Neural progenitor cell (in vitro differentiated cells): ENCODE data around the gene NGF. TPM values are rescaled to one million over a fixed set of nuclear protein-coding genes. Genes with fewer than 3 reads are reported as not detected.

Experiments
- DNase-seq: peaks from one replicate; pipeline ENCODE4 v3.0.0-alpha.2; 2016; ENCODE audit warnings: low spot score
- H2AFZ ChIP-seq: fragments of 200-600 bp; sonication (generic); replicated peaks from 2 replicates; pipeline ENCODE4 v1.6.1; 2016; ENCODE audit warnings: antibody characterized with exemption
- H3F3A ChIP-seq: fragments of 200-600 bp; sonication (generic); 2 replicates; pipeline ENCODE4 v1.6.1; 2016; ENCODE audit warnings: antibody characterized with exemption, low read depth
- H3K27ac ChIP-seq: fragments of 200-600 bp; sonication (generic); 2 replicates; pipeline ENCODE4 v1.5.1; 2016; ENCODE audit warnings: mild to moderate bottlenecking
- H3K27me3 ChIP-seq: fragments of 200-600 bp; sonication (generic); 2 replicates; pipeline ENCODE4 v1.6.1; 2016; ENCODE audit warnings: mild to moderate bottlenecking, moderate library complexity
- H3K36me3 ChIP-seq: fragments of 200-600 bp; sonication (generic); 2 replicates; pipeline ENCODE4 v1.5.1; 2016
- H3K4me1 ChIP-seq: fragments of 200-600 bp; sonication (generic); 2 replicates; pipeline ENCODE4 v1.6.1; 2016; ENCODE audit warnings: mixed run types
- H3K4me2 ChIP-seq: fragments of 200-600 bp; sonication (generic); 2 replicates; pipeline ENCODE4 v1.6.1; 2016
- H3K4me3 ChIP-seq: fragments of 200-600 bp; sonication (generic); 2 replicates; pipeline ENCODE4 v1.5.1; 2016
- H3K79me2 ChIP-seq: fragments of 200-600 bp; sonication (generic); 2 replicates; pipeline ENCODE4 v1.6.1; 2016; ENCODE audit warnings: low read depth
- H3K9ac ChIP-seq: fragments of 200-600 bp; sonication (generic); 2 replicates; pipeline ENCODE4 v1.6.1; 2016
- H3K9me3 ChIP-seq: fragments of 200-600 bp; sonication (generic); 2 replicates; pipeline ENCODE4 v1.5.1; 2016; ENCODE audit warnings: low read depth
- H4K20me1 ChIP-seq: fragments of 200-600 bp; sonication (generic); 2 replicates; pipeline ENCODE4 v1.6.1; 2016; ENCODE audit warnings: low read depth
- H3K27ac Mint-ChIP-seq: 3 replicates; pipeline ENCODE4 v1.8.0; 2021; ENCODE audit warnings: mixed read lengths
- H3K27me3 Mint-ChIP-seq: 2 replicates; pipeline ENCODE4 v1.8.0; 2022; ENCODE audit warnings: low read depth, mild to moderate bottlenecking, inconsistent platforms, moderate library complexity, mixed read lengths; ENCODE audit not compliant: insufficient read depth
- H3K36me3 Mint-ChIP-seq: 3 replicates; pipeline ENCODE4 v1.8.0; 2021; ENCODE audit warnings: mixed read lengths
- H3K4me1 Mint-ChIP-seq: 3 replicates; pipeline ENCODE4 v1.8.0; 2021; ENCODE audit warnings: mixed read lengths
- H3K4me3 Mint-ChIP-seq: 3 replicates; pipeline ENCODE4 v1.8.0; 2021; ENCODE audit warnings: mild to moderate bottlenecking, moderate library complexity, mixed read lengths
- H3K9me3 Mint-ChIP-seq: 3 replicates; pipeline ENCODE4 v1.8.0; 2020; ENCODE audit warnings: mixed read lengths
- CTCF ChIP-seq: fragments of 200-600 bp; sonication (generic); IDR thresholded peaks from 2 replicates; pipeline ENCODE4 v1.5.1; 2017; ENCODE audit warnings: antibody characterized with exemption, mild to moderate bottlenecking
- EZH2 ChIP-seq: fragments of 200-600 bp; sonication (generic); IDR thresholded peaks from 2 replicates; pipeline ENCODE4 v1.6.1; 2017; ENCODE audit warnings: antibody characterized with exemption, mild to moderate bottlenecking, moderate library complexity
- EZH2phosphoT487 ChIP-seq: fragments of 200-600 bp; sonication (generic); IDR thresholded peaks from 2 replicates; pipeline ENCODE4 v1.6.1; 2017; ENCODE audit warnings: antibody characterized with exemption
- total RNA-seq: library from RNA; depleted of rRNA; stranded (reverse); fragments of >200 nt; gene quantifications from 2 replicates; pipeline ENCODE4 v1.2.3, GENCODE V29; 2015; ENCODE audit warnings: low replicate concordance

NGF gene
- total RNA-seq, 1 donor from 2014 or later, result not detected

GRCh38 chr1:115293006-115293405 lies 45.0 kb downstream of the NGF start:
- Histone ChIP-seq H3K36me3 (no peaks in the 10 kb centered on the region), H3K79me2 (no peaks in the 10 kb centered on the region), H3K9ac (no peak overlapping the region), H4K20me1 (no peaks in the 10 kb centered on the region), H3K4me1 (peaks cover 20% of the 10 kb centered on the region), H3F3A (peaks cover 8% of the 10 kb centered on the region), H3K4me2 (no peak overlapping the region), H3K27ac (no peak overlapping the region), H3K9me3 (no peaks in the 10 kb centered on the region), H2AFZ (no peak overlapping the region), H3K4me3 (no peak overlapping the region), H3K27me3 (no peaks in the 10 kb centered on the region)
- H3K4me3 Mint-ChIP-seq, result no peak overlapping the region
- no peak overlapping the region for H3K27ac Mint-ChIP-seq
- peaks cover 4% of the 10 kb centered on the region for H3K36me3 Mint-ChIP-seq
- peaks cover 7% of the 10 kb centered on the region for H3K9me3 Mint-ChIP-seq
- peaks cover 9% of the 10 kb centered on the region for H3K27me3 Mint-ChIP-seq
- DNase-seq, result no peak
- peaks cover 23% of the 10 kb centered on the region for H3K4me1 Mint-ChIP-seq
- TF ChIP-seq CTCF (no peak), EZH2 (no peak), EZH2phosphoT487 (no peak)

GRCh38 chr1:115291741-115292140 lies 46.3 kb downstream of the NGF start:
- Histone ChIP-seq H3K4me1 (peaks cover 16% of the 10 kb centered on the region), H3K27me3 (no peaks in the 10 kb centered on the region), H3K9ac (no peak overlapping the region), H3K4me2 (no peak overlapping the region), H3F3A (peaks cover 8% of the 10 kb centered on the region), H4K20me1 (no peaks in the 10 kb centered on the region), H3K27ac (no peak overlapping the region), H3K36me3 (no peaks in the 10 kb centered on the region), H3K9me3 (no peaks in the 10 kb centered on the region), H3K4me3 (no peak overlapping the region), H3K79me2 (no peaks in the 10 kb centered on the region), H2AFZ (no peak overlapping the region)
- Mint-ChIP-seq H3K36me3 (peaks cover 4% of the 10 kb centered on the region), H3K27ac (no peak overlapping the region), H3K4me3 (no peak overlapping the region), H3K27me3 (peaks cover 9% of the 10 kb centered on the region), H3K4me1 (peaks cover 28% of the 10 kb centered on the region), H3K9me3 (peaks cover 9% of the 10 kb centered on the region)
- TF ChIP-seq EZH2, result no peak
- TF ChIP-seq EZH2phosphoT487, result no peak
- no peak for TF ChIP-seq CTCF
- DNase-seq, result no peak

GRCh38 chr1:115289940-115290339 lies 48.1 kb downstream of the NGF start:
- Mint-ChIP-seq H3K9me3 (peaks cover 9% of the 10 kb centered on the region), H3K4me1 (peaks cover 33% of the 10 kb centered on the region), H3K4me3 (no peak overlapping the region), H3K36me3 (peaks cover 4% of the 10 kb centered on the region), H3K27ac (no peak overlapping the region), H3K27me3 (peaks cover 9% of the 10 kb centered on the region)
- Histone ChIP-seq H3K9ac (no peak overlapping the region), H4K20me1 (no peaks in the 10 kb centered on the region), H3K4me3 (no peak overlapping the region), H3K4me1 (peaks cover 25% of the 10 kb centered on the region), H3K9me3 (no peaks in the 10 kb centered on the region), H3K27ac (no peak overlapping the region), H3K27me3 (no peaks in the 10 kb centered on the region), H2AFZ (no peak overlapping the region), H3K4me2 (no peak overlapping the region), H3K79me2 (no peaks in the 10 kb centered on the region), H3F3A (peaks cover 8% of the 10 kb centered on the region), H3K36me3 (no peaks in the 10 kb centered on the region)
- TF ChIP-seq EZH2phosphoT487 (no peak), CTCF (no peak), EZH2 (no peak)
- no peak for DNase-seq
